ENCODE results near the gene CNNM3.

DNA sequence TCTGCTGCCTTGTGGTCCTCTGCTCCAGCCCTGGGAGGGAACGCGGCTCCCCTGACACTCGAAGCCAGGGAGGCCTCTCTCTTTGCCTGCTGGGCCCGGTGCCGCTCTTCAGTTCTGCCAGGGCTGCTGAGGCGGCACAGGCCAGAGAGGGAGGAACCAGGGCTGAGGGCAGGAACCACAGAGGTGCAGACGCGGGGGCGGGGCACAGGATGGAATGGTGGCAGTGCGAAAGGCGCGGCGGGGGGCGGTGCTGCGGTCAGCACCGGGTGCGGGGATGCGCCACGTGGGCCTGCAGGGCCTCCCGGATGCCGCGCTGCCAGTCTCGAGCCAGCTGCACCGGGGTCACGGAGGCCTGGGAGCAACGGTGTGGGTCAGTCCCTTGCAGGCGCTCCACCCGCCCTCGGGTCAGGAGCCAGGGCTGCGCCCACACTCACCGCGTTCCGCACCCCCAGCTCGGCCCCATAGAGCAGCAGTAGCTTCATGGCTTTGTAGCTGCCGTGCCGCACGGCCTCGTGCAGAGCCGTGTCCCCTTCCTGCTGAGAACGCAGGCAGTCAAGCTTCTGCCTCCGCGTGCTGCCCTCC lies 23.3 kb downstream of the CNNM3 start:
- TF ChIP-seq POLR2A (IDR thresholded peaks at IDR 0.05) (no peak), CTCF (IDR thresholded peaks at IDR 0.05) (no peak)

All from lower leg skin (tissue), 3 donors.